Erythroblast (primary cell): Measurements from ENCODE around the gene NAV3.
"Not testable (repeated sequence)": the region's sequence is repeated elsewhere in the genome, so short reads cannot be mapped to it uniquely, and the experiment has no call there.

Source experiments
- DNase-seq, 2 experiments: peaks; one replicate each; lab custom pipeline; 2025; lab: John Stamatoyannopoulos, UW
- GATA1 ChIP-seq: IDR thresholded peaks from 2 replicates; pipeline ENCODE4 v1.6.1; 2011; ENCODE audit warnings: low read depth, mild to moderate bottlenecking, control low read depth, low read length, moderate library complexity
- POLR2A ChIP-seq: IDR thresholded peaks from 2 replicates; pipeline ENCODE4 v1.6.1; 2011; ENCODE audit warnings: mild to moderate bottlenecking, low read length

Gene NAV3

GRCh38 chr12:78099806-78100205 lies 269.1 kb downstream of the NAV3 start:
- TF ChIP-seq POLR2A (no peak), GATA1 (no peak)
- DNase-seq = no peak

DNA sequence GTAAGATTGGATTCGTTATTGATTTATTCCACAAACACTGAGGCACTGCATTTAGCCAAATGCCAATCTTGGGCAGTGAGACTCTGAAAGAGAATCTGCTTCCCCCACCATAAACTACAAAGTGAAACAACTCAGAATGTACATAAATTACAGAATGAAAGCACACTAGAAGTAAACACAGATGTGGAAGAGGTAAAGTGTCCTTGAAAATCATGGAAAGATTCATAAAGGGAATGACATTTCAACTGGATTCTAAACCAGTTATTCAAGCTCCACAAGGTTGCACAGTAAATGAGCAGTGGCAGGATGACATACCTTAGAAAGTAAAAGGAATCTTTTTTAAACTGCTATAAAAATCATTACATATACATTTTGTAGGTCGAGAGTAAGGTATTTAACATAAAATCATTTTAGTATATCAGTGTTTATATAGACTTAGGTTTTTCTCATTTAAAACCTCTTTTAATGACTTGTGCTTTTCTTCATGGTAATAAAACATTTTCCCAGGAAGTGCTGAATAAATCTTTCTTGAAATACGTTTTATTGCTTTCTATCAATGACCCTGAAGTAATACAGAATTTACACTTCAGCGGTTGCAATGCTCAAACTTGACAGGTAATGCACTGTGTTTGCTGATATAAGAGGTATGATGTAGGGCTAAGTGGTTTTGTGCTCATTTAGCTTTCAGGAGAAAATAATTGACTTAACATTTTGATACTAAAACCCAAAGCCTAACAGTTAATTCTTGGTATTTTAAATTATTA lies 270.6 kb downstream of the NAV3 start:
- TF ChIP-seq GATA1 = no peak
- TF ChIP-seq POLR2A = no peak
- no peak for DNase-seq

- DNase-seq = no peak
- TF ChIP-seq POLR2A = no peak
- no peak for TF ChIP-seq GATA1
These were observed 271.4 kb downstream of the NAV3 start for GRCh38 chr12:78101946-78102635.

GRCh38 chr12:78102801-78103200 lies 272.1 kb downstream of the NAV3 start:
- DNase-seq = not testable (repeated sequence)

- no peak for DNase-seq
These were observed 285.2 kb downstream of the NAV3 start for GRCh38 chr12:78115889-78116288.

DNA sequence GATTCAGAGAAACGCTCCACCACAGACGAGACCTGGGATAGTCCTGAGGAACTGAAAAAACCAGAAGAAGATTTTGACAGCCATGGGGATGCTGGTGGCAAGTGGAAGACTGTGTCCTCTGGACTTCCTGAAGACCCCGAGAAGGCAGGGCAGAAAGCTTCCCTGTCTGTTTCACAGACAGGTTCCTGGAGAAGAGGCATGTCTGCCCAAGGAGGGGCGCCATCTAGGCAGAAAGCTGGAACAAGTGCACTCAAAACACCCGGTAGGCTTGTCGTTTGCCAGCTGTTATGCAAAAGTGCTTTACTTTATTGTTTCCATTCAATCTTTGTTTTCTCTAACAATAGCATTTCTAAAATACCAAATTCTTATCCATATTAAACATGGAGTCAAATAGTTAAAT lies 287.3 kb downstream of the NAV3 start:
- no peak for DNase-seq
- TF ChIP-seq POLR2A (no peak), GATA1 (no peak)

More at GRCh38 chr12:78115889-78116288, 285.2 kb downstream of the NAV3 start:
- no peak for TF ChIP-seq POLR2A
- TF ChIP-seq GATA1 = no peak

- no peak for DNase-seq
- TF ChIP-seq GATA1 (no peak), POLR2A (no peak)
These were observed 287.8 kb downstream of the NAV3 start for GRCh38 chr12:78118486-78118885.

DNA sequence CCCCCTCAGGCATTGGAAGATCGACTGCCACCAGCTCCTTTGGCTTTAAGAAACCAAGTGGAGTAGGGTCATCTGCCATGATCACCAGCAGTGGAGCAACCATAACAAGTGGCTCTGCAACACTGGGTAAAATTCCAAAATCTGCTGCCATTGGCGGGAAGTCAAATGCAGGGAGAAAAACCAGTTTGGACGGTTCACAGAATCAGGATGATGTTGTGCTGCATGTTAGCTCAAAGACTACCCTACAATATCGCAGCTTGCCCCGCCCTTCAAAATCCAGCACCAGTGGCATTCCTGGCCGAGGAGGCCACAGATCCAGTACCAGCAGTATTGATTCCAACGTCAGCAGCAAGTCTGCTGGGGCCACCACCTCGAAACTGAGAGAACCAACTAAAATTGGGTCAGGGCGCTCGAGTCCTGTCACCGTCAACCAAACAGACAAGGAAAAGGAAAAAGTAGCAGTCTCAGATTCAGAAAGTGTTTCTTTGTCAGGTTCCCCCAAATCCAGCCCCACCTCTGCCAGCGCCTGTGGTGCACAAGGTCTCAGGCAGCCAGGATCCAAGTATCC lies 288.7 kb downstream of the NAV3 start:
- no peak for DNase-seq
- TF ChIP-seq POLR2A = no peak
- TF ChIP-seq GATA1 = no peak

- TF ChIP-seq GATA1 (no peak), POLR2A (no peak)
- DNase-seq = no peak
These were observed 289.6 kb downstream of the NAV3 start for GRCh38 chr12:78120306-78120705.

DNA sequence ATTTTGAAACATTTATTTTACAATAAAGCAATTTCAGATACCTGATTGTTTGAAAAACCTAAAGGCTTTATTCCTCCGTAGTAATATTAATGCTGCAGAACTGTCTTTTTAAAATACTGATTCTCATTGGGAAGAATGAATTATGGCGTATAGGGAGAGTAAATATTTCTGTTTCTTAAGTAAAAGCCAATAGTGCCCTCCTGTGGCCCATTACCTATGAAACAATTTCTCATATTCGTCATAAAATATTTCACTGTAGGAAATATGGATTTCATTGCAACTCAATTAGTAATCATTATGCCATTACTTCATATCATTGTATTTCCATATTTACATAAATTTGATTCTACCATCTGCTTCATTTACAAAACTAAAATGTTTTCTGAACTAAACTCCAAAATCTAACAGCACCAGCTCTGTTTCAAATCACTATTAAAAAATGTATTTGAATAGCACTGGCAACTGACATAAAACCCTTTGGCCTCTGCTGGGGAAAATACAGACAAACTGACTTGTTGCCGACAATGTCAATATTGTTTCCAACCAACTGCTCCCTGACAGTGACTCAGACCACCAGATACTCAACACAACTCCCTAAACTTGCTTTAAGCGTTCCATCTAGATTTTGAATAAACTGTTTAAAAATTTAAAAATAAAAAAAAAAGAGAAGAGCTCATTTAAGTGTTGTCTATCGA lies 290.3 kb downstream of the NAV3 start:
- no peak for TF ChIP-seq POLR2A
- no peak for TF ChIP-seq GATA1
- DNase-seq = peak in 1 of 2 experiments; percentile 9

- TF ChIP-seq GATA1 = no peak
- TF ChIP-seq POLR2A = no peak
- no peak for DNase-seq
These were observed 291.4 kb downstream of the NAV3 start for GRCh38 chr12:78121969-78122610.

DNA sequence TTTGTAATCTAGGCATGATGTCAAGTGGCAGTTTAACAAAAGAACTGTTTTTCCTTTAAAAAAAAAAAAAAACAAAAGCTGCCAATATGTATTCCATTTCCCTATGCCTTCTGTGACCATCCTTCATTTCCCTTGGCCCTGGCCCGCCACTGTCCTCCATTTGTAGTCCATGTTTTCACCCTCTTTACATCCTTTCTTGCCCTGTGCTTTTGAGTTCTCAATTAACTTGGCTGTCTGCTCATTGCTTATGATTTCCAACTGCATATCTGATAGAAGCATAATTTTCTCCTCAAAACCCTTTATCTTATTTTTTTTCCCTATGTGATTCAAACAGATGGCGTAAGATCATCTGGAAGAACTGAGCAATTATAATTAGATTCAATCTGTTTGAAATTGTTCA lies 297.5 kb downstream of the NAV3 start:
- DNase-seq = no peak
- no peak for TF ChIP-seq POLR2A
- TF ChIP-seq GATA1 = no peak

DNA sequence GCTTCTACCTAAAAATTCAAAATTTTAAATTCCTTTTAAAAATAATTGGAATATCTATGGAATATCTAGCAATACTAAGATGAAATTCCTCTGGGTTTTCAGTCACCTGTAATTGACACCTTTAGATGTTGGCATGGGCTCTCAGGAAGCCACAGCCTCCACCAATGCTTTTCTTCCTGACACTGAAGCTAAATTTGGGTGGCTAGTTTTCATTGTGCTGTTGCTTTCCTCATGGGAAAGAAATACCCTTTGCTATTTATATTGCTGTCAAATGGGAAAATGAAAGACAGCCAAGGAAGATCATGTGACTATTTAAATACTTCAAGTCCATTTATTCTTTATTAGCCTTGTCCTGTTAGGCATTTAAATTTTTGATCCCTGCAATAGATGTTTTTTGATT lies 313.0 kb downstream of the NAV3 start:
- no peak for DNase-seq

GRCh38 chr12:78145398-78145797 lies 314.7 kb downstream of the NAV3 start:
- no peak for DNase-seq
- TF ChIP-seq POLR2A (no peak), GATA1 (no peak)

More for the DNA sequence above, 313.0 kb downstream of the NAV3 start:
- TF ChIP-seq GATA1 (no peak), POLR2A (no peak)
